Measurements from ENCODE around the gene EVI5L.

GRCh38 chr19:7865262-7865911 is 35.4 kb downstream of the EVI5L start:
- TF ChIP-seq, protein P1, sequence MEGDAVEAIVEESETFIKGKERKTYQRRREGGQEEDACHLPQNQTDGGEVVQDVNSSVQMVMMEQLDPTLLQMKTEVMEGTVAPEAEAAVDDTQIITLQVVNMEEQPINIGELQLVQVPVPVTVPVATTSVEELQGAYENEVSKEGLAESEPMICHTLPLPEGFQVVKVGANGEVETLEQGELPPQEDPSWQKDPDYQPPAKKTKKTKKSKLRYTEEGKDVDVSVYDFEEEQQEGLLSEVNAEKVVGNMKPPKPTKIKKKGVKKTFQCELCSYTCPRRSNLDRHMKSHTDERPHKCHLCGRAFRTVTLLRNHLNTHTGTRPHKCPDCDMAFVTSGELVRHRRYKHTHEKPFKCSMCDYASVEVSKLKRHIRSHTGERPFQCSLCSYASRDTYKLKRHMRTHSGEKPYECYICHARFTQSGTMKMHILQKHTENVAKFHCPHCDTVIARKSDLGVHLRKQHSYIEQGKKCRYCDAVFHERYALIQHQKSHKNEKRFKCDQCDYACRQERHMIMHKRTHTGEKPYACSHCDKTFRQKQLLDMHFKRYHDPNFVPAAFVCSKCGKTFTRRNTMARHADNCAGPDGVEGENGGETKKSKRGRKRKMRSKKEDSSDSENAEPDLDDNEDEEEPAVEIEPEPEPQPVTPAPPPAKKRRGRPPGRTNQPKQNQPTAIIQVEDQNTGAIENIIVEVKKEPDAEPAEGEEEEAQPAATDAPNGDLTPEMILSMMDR (IDR thresholded peaks at IDR 0.05) = no peak
- no peak for TF ChIP-seq POLR2A (IDR thresholded peaks at IDR 0.05)
